ENCODE data around the gene JAK1. TPM values are rescaled to one million over a fixed set of nuclear protein-coding genes. Genes with fewer than 3 reads are reported as not detected.
"Not testable (repeated sequence)": the region's sequence is repeated elsewhere in the genome, so short reads cannot be mapped to it uniquely, and the experiment has no call there.

The JAK1 gene
- total RNA-seq, 1 donor from 2014 or later = 156 TPM

GRCh38 chr1:64933296-64934070 lies 32.9 kb downstream of the JAK1 start:
- no peaks in the 10 kb centered on the region for H3K9me3 ChIP-seq
- no peak for TF ChIP-seq CTCF (IDR thresholded peaks at IDR 0.05)
- intact Hi-C loops (cut with DNase I) = no loop called here
- ATAC-seq = peak; percentile 89 to 92
- no peak overlapping the region for H3K4me3 ChIP-seq
- H3K36me3 ChIP-seq = no peaks in the 10 kb centered on the region
- DNase-seq = no peak
- peaks cover 56% of the 10 kb centered on the region for H3K4me1 ChIP-seq
- H3K27me3 ChIP-seq (ENCODE audit: low read depth) = no peaks in the 10 kb centered on the region
- peak overlapping the region; percentile 78 for H3K27ac ChIP-seq

GRCh38 chr1:64932962-64933295 lies 33.4 kb downstream of the JAK1 start:
- DNase-seq (no peak), ATAC-seq (no peak)
- H3K27me3 ChIP-seq (ENCODE audit: low read depth) = no peaks in the 10 kb centered on the region
- no peak overlapping the region for H3K4me3 ChIP-seq
- H3K4me1 ChIP-seq = peaks cover 57% of the 10 kb centered on the region
- H3K9me3 ChIP-seq = no peaks in the 10 kb centered on the region
- peak overlapping the region; percentile 78 for H3K27ac ChIP-seq
- intact Hi-C loops (cut with DNase I) = no loop called here
- no peak for TF ChIP-seq CTCF (IDR thresholded peaks at IDR 0.05)
- no peaks in the 10 kb centered on the region for H3K36me3 ChIP-seq

- ATAC-seq; intact Hi-C loops (cut with DNase I); H3K27ac ChIP-seq; H3K9me3 ChIP-seq; H3K27me3 ChIP-seq (ENCODE audit: low read depth); H3K4me3 ChIP-seq; H3K36me3 ChIP-seq; DNase-seq: not testable (repeated sequence)
- peaks cover 60% of the 10 kb centered on the region for H3K4me1 ChIP-seq
Measured at GRCh38 chr1:64930640-64931039, 35.7 kb downstream of the JAK1 start.

GRCh38 chr1:64929221-64929620 lies 37.1 kb downstream of the JAK1 start:
- no peak overlapping the region for H3K27ac ChIP-seq
- no peaks in the 10 kb centered on the region for H3K27me3 ChIP-seq (ENCODE audit: low read depth)
- H3K4me3 ChIP-seq = no peak overlapping the region
- DNase-seq (no peak), ATAC-seq (no peak)
- no peaks in the 10 kb centered on the region for H3K36me3 ChIP-seq
- intact Hi-C loops (cut with DNase I) = no loop called here
- H3K9me3 ChIP-seq = no peaks in the 10 kb centered on the region
- peaks cover 63% of the 10 kb centered on the region for H3K4me1 ChIP-seq
- TF ChIP-seq CTCF (IDR thresholded peaks at IDR 0.05) = no peak

- no peak overlapping the region for H3K27ac ChIP-seq
- intact Hi-C loops (cut with DNase I) = no loop called here
Measured at GRCh38 chr1:64928325-64928724, 38.0 kb downstream of the JAK1 start.

More at GRCh38 chr1:64928325-64928724, 38.0 kb downstream of the JAK1 start:
- H3K9me3 ChIP-seq = no peaks in the 10 kb centered on the region
- DNase-seq (no peak), ATAC-seq (no peak)
- no peak overlapping the region for H3K4me3 ChIP-seq
- H3K27me3 ChIP-seq (ENCODE audit: low read depth) = no peaks in the 10 kb centered on the region
- peaks cover 61% of the 10 kb centered on the region for H3K4me1 ChIP-seq
- no peak for TF ChIP-seq CTCF (IDR thresholded peaks at IDR 0.05)
- H3K36me3 ChIP-seq = no peaks in the 10 kb centered on the region
